Erythroblast (primary cell): Measurements from ENCODE around the gene CD46.

ENCODE experiments used
- GATA1 ChIP-seq: IDR thresholded peaks from 2 replicates; pipeline ENCODE4 v1.6.1; 2011; ENCODE audit warnings: low read depth, mild to moderate bottlenecking, control low read depth, low read length, moderate library complexity
- POLR2A ChIP-seq: IDR thresholded peaks from 2 replicates; pipeline ENCODE4 v1.6.1; 2011; ENCODE audit warnings: mild to moderate bottlenecking, low read length

GRCh38 chr1:207828485-207829158 is 76.8 kb downstream of the CD46 start:
- TF ChIP-seq POLR2A (no peak), GATA1 (no peak)
